Measurements from ENCODE around the gene STIM1.

The STIM1 gene

DNA sequence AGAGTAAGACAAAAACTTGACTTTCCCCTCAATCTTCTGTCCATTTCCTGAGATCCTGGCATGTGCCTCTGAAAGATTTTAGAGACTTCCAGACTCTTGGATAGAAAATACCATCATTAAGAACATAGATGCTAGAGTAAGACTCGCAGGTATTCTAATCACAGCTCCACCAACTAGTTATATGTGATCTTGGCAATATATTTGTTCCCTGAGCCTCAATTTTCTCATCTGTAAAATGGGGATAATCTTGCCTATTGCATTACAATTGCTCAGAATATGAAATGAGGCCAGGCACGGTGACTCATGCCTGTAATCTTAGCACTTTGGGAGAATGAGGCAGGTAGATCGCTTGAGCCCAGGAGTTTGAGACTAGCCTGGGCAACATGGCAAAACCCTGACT lies 25.4 kb upstream of the STIM1 start:
- DNase-seq (ENCODE audit: low spot score) (no peak), FAIRE-seq (no peak)

DNA sequence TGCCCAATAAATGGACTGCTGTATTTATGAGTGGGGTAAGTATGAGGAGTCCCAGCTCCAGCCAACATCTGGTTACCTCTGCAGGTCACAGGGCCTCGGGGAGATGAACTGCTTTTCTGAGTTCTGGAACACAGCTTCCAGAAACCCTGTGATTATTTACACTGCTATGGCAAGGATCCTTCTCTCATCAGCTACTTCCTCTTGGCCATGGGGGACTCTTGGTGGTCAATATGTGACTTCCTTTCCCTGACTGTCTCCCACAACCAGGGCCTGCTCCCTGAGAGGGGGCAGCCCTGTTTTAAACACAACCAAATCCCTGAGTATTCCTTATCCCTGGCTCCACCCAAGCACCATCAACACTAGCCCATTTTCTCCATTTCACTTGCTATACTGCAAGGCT lies 24.7 kb upstream of the STIM1 start:
- no peak for FAIRE-seq
- DNase-seq (ENCODE audit: low spot score) = no peak

DNA sequence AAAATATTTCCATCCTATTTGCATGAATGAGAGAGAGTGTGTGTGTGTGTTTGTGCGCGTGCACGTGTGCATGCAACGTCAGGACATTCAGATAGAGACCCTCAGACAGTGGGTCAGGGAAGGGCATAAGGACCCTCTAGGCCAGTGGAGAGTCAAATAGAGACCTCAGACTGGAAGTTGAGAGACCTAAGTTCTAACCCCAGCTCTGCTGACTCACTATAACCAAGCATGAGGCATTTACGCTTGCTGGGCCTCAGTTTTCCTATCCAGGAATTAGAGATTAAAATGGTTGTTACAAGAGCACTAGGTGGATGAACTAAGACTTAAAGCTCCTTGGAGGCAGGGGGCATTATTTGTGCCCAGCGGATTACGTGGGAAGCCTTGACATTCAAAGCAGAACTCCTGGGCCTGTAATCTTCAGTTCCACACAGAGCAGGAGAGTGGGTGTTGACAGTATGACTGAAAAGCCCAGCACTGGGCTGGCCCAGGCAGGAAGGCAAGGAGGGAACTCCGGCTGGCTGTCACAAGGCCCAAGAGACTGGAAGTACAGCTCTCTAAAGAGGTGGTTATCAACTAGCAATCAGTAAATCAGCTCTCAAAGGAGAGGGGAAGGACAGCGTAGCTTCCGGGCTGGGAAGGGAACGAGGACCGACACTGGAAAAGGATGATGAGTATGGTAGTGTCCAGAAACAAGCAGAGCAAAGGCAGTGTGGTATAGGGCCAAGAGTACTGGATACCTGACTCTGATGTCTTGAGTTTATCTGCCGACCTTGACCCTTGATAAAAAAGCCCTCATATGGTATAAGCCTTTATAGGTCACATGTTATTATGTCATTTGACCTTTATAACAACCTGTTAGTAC lies 23.9 kb upstream of the STIM1 start:
- FAIRE-seq (no peak), DNase-seq (ENCODE audit: low spot score) (no peak)

DNA sequence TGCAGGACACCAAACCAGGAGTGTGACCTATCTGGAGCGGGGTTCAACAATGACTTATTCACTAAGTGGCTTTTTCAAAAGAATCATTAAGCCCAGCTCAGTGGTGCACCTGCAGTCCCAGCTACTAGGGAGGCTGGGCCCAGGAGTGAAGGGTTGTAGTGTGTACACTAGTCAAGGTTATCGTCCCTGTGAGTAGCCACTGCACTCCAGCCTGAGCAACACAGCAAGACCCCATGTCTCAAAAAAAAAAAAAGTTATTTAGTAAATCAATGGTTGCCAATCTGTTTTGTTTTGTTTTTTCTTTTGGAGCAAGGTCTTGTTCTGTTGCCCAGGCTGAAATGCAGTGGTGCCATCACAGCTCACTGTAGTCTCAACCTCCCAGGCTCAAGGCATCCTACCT lies 22.6 kb upstream of the STIM1 start:
- FAIRE-seq (no peak), DNase-seq (ENCODE audit: low spot score) (no peak)

DNA sequence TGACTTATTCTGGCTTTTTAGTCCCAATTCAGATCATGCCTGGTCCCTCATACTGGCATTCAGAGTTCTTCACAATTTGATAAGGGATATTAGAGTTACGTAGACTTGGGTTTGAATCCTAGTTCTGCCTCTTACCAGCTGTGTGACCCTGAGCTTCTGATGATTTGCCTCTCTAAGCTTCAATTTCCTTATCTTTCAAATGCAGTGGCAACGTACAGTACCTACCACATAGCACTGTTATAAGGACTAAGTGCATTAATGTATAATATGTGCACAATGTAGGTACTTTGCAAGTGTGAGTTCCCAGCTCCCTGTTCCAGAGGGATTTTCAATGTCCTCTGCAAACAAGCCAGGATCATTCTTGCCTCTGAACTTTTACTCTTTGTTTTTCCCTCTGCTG lies 22.0 kb upstream of the STIM1 start:
- DNase-seq (ENCODE audit: low spot score) (no peak), FAIRE-seq (no peak)

DNA sequence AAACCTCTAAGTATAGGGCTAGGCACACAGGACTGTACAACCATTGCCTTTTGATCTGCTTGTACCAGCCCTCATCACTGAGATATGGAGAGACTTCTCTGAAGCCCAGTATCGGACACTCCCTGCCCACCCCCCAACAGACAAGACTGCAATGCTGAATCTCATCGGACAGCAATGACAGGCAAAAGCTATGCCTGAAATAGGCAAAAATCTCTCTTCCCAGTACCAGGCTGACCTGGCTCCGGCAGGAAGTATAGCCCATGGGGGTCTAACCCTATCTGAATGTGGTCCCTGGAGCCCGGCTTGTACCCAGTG lies 21.2 kb upstream of the STIM1 start:
- DNase-seq (ENCODE audit: low spot score) = no peak
- FAIRE-seq = no peak

DNA sequence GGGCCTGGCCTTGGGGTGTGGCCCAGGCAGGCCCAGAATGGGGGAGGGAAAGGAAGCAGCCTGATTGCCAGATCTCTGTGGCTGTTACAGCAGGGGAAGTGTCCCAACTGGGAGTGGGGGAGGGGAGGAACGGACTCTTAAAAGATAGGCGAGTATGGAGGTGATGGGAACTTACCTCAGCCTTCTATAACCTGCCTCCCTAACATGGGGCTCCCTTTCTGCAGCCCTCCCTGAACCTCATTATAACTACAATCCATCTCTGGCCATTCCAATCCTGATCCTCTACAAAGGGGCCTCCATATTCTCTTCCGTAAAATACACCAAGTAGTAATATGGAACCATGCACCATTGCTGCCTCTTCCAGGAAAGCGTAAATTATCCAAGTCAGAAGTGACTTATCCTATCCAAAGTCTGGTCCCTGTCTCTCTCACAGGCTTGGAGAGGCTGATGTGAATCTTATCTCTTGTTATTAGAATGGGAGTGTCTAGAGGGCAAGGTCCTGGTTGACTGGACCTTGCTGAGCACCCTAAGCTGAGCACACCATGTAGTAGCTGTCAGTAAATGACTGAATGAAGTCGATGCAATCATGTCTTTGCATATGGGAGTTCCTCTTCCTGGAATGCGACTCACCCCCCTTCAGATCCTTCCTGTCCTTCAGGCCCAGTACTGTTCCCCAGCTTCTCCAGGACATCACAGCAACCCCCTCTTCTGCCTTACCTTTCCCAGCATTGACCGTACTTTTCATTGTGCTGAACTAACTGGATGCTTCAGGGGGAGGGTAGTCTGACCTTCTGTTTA lies 20.6 kb upstream of the STIM1 start:
- no peak for DNase-seq (ENCODE audit: low spot score)

DNA sequence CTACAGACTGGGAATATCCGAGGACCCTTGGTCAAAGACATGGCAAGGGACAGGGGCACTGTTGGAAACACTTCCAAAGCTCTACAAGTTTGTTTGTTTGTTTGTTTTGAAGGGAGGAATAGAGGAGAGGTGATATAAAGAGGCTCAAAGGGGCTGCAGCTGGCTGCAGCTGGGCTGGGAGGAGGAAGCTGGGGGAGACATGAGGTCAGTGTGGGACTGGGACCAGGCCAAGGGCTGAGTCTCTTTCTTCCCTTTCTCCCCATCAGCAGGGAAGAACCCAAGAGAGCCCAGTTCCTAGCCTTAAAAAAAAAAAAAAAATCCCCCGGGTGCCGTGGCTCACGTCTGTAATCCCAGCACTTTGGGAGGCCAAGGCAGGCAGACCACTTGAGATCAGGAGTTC lies 19.7 kb upstream of the STIM1 start:
- FAIRE-seq = no peak

More for the DNA sequence above, 20.6 kb upstream of the STIM1 start:
- no peak for FAIRE-seq

DNA sequence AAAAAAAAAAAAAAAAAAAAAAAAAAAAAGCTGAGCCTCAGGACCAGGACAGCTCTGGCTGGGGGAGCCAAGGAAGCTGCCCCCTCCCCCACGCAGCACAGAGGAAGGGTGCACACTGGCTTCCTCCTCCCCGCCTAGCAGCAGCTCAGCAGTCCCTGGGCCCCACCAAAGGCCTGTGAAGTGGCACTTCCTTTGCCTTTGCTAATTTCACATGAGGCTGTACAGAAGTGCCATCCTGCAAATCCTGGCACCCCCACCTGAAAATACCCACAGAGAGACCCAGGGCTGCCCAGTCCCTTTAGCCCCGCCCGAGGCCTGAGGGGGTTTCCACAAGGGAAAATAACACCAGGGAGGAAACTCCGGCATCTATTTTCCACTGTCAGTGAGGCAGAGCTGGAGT lies 18.6 kb upstream of the STIM1 start:
- FAIRE-seq (no peak), DNase-seq (ENCODE audit: low spot score) (no peak)

More for the DNA sequence above, 19.7 kb upstream of the STIM1 start:
- DNase-seq (ENCODE audit: low spot score) = no peak

DNA sequence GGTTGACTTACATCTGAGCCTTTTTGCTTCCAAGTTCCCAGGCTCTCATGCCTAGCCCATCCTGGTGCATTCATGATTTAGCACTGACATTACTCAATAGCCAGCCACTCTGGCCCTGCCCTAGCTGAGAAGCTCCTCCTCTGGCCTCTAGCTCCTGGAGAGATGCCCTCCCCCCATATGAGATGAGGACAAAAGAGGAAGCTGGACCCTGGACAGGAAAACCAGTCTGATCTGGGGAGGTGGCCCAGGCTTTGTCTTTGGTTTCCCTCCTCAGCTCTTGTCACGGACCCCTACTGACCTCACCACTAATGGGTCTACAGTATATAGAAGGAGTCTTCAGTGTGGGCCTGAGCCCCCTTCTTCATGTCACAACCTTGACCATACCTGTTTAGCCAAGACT lies 17.7 kb upstream of the STIM1 start:
- FAIRE-seq (no peak), DNase-seq (ENCODE audit: low spot score) (no peak)

DNA sequence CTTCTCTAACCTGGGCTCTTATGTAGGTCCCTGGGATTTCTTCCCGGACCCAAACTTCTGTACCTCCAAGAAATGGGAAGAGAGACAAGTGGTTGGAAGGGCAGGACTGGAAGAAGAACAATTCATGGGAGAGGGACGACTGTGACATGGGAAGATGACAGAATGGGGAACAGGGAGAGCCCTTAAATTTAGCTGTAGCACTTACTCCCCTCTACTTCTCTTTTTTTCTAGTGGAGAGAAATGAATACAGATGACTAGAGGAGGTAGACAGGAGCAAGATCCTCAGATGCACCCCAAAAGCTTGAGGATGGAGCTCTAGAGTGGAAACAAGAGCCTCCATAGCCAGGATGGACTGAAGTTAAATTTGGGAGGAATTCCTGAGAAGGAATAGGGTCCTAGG lies 17.0 kb upstream of the STIM1 start:
- no peak for FAIRE-seq
- DNase-seq (ENCODE audit: low spot score) = no peak

DNA sequence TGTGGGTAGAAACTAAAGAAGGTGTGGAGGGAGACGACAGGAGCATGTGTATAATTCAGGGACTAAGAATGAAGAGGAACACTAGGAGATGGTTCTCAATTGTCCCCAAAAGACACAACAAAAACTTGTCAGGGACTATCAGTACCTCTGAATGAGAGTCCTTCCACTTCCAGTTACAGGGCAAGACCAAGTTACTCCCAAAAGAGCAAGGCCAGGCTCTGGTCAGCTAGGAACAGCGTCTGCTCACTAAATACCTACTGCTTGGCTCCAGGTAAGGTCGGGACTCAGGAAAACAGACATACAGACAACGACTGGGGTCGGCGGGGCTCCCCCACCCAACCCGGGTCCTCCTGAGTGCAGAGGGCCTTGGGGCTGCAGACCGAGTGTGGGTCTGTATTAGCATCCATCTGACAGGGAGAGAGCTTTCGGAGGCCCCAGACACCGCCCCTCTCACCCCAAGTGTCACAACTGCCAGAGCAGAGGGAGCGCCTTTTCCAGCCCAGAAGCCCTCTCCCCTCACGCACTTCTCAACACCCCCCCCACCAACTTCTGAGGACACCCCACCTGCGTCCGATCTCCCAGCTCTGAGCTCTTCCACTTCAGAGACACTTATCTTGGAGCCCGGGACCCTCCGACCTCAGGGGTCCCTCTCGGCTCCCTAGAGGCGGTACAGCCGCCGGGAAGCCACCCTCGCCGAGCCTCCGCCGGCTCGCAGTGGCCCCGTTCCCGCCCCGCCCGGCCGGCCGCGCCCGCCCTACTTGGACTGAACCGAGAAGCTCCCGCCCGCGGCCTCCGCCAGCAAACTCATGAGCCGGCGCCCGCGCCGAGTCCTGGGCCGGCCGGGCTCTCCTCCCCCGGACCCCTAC lies 15.2 kb upstream of the STIM1 start:
- DNase-seq (ENCODE audit: low spot score) (no peak), FAIRE-seq (no peak)

DNA sequence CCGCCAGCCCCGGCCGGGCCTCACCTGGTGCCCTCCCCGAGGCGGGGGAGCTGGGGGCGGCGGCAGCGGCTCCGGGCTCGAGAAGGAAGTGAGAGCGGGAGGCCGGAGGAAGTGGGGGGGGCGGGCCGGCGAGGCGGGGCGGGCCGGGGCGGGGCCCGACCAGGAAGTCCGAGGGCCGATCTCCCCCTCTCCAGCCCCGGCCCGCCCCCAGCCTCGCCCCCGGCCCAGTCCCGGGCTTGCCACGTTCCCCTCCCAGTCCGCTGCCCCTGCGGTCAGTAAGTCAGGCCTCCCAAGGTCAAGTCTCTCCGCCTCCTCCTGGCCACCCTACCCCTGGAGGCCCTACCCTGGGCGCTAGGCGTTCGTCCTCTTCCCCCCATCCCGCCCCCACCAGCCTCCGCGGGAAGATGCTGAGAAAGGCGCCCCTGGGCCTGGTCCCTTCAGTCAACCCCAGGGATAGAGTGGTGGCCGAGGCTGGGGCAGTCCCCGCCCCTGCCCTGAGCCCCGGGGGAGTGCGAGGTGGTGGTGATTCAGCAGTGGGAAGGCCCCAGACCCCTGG lies 14.5 kb upstream of the STIM1 start, which contains the start of gene RHOG:
Gene RHOG, minus strand, starts transcription at position 90 of the 556 bp plus-strand sequence. CDS start 12,821 bp downstream, outside the sequence.
- DNase-seq (ENCODE audit: low spot score) (peak; percentile 92), FAIRE-seq (no peak)

DNA sequence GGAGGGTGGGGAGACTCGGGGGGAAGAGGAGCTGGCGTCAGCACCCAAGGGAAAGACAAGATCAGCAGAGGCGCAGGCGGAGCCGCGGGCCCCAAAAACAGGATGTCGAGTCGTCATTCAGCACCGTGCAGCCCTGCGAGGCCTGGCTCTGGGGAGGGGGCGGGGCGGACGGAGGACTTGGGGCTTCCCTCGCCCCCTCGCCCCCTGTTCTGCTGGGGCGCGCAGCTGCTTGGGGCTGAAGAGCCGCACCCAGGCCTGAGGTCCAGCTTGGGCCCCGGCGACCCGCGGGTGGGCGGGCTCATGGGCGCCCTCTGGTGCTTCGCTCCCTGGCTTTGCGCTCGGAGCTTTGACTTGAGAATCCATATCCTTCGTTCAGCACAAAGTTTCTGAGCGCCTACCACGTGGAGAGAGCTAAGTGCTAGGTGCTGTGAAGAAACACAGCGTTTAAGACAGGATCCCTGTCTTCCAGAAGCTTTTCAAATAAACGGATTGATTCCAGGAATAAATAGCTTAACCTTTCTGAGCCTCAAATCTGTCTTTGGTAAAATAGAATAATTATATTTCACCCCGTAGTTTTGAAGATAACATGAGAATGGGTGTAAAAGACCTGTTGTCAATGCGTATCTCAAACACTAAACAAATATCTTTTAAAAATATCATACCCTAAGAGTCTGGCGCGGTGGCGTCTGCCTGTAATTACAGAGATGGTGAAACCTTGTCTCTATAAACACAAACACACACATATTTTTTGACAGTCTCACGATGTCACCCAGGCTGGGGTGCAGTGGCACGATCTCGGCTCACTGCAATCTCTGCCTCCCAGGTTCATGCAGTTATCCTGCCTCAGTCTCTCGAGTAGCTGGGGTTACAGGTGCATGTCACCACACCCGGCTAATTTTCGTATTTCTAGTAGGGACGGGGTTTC lies 13.8 kb upstream of the STIM1 start:
- FAIRE-seq (no peak), DNase-seq (ENCODE audit: low spot score) (peak; percentile 86)

DNA sequence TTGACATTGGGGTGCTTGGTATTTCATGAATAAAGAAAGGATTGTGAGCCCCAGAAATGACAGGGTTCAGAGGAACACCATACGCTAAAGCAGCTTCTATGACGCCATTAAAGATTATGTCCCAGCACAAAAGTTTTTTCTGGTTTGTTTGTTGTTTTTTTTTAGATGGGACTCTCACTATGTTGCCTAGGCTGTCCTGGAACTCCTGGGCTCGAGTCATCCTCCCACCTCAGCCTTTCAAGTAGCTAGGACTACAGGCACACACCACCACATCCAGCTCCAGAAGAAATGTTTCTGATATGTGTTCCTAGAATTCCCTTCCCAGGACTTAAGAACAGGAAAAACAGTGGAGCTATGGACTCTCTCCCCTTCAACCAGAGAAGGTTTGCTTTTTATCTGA lies 12.1 kb upstream of the STIM1 start:
- FAIRE-seq (no peak), DNase-seq (ENCODE audit: low spot score) (no peak)

DNA sequence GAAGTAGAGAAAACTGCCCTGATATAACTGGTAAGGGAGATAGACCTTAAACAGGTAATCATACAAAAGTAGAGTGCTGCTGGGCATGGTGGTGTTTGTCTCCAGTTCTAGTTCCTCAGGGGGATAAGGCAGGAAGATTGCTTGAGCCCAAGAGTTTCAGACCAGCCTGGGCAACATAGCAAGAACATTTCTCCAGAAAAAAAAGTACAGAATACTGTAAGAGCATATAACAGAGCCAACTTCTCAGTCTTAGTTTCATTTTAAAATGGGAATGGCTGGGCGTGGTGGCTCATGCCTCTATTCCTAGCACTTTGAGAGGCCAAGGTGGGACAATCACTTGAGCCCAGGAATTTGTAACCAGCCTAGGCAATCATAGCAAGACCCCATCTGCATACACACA lies 10.2 kb upstream of the STIM1 start:
- no peak for FAIRE-seq
- DNase-seq (ENCODE audit: low spot score) = no peak

DNA sequence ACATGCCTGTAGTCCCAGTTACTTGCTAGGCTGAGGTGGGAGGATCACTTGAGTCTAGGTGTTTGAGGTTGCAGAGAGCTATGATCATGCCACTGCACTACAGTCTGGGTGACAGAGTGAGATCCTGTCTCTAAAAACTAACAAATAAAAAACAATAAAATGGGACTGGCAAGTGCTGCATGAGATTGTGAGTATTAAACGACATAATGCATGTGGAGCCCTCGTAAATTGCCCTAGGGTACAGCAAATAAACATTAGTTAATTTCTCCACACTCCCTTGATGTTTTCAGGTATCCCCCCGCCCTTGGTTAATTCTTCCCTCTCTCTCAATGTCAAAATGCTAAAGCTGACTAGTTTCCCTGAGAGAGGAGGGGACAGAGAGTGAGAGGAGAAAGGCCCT lies 9.8 kb upstream of the STIM1 start:
- FAIRE-seq (no peak), DNase-seq (ENCODE audit: low spot score) (no peak)

DNA sequence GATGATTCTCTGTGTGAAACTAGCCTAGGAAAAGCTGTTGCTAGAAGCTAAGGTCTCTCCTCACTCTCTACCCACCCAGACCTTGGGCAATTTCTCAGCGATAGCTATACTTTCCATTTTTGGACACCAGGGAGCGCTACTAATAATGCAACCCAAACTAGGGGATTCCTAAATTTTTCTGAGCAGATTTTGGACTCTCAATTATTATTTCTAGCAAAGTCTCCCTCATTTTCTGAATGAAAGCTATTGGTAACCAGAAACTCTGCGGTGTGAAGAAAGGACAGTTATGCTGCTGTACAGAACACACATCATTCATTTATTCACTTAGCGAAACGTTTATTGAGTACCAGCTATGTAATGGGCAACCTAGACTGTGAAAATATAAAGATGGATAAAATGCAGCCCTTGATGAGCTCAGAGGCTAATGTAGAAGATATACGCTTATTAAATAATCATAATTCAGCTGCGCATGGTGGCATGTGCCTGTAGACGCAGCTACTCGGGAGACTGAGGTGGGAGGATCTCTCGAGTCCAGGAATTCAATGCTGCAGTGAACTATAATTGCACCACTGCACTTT lies 6.1 kb upstream of the STIM1 start:
- DNase-seq (ENCODE audit: low spot score) = peak; percentile 44
- FAIRE-seq = no peak

DNA sequence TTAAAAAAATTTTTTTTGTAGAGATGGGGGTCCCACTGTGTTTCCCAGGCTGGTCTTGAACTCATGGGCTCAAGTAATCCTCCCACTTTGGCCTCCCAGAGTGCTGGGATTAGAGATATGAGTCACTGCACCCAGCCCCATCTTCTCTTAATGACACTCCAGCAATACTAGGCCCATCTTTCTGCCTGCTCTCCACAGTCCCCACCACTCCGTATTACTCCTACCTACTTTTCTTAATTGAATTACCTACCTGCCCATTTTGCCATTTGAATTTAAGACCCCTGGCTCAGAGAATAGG lies 2.0 kb upstream of the STIM1 start:
- no peak for FAIRE-seq
- no peak for DNase-seq (ENCODE audit: low spot score)

Measured in urothelium cell line (cell line).